Erythroblast (primary cell): Measurements from ENCODE around the gene NEAT1.

Source experiments
- DNase-seq, 2 experiments: peaks; one replicate each; lab custom pipeline; 2025; lab: John Stamatoyannopoulos, UW
- GATA1 ChIP-seq: IDR thresholded peaks from 2 replicates; pipeline ENCODE4 v1.6.1; 2011; ENCODE audit warnings: low read depth, mild to moderate bottlenecking, control low read depth, low read length, moderate library complexity
- POLR2A ChIP-seq: IDR thresholded peaks from 2 replicates; pipeline ENCODE4 v1.6.1; 2011; ENCODE audit warnings: mild to moderate bottlenecking, low read length

Gene NEAT1

GRCh38 chr11:65434057-65434666, 11.6 kb downstream of the NEAT1 start:
- TF ChIP-seq POLR2A (peak; percentile 72), GATA1 (no peak)
- DNase-seq: peak; percentile 41 to 64

- no peak for DNase-seq
- TF ChIP-seq GATA1 (no peak), POLR2A (peak; percentile 0)
Observed at GRCh38 chr11:65434667-65435410, 12.2 kb downstream of the NEAT1 start.

GRCh38 chr11:65435411-65435931, 12.9 kb downstream of the NEAT1 start:
- TF ChIP-seq GATA1 (no peak), POLR2A (peak; percentile 9)
- DNase-seq: no peak

GRCh38 chr11:65435981-65436411, 13.4 kb downstream of the NEAT1 start:
- TF ChIP-seq GATA1 (no peak), POLR2A (no peak)
- DNase-seq: no peak

- DNase-seq: no peak
- TF ChIP-seq GATA1 (no peak), POLR2A (peak; percentile 74)
Observed at GRCh38 chr11:65436412-65437032, 13.9 kb downstream of the NEAT1 start.

- no peak for DNase-seq
- TF ChIP-seq GATA1: no peak
- TF ChIP-seq POLR2A: peak; percentile 65
Observed at GRCh38 chr11:65437436-65438227, 15.0 kb downstream of the NEAT1 start.

- DNase-seq: no peak
- peak; percentile 40 for TF ChIP-seq POLR2A
- TF ChIP-seq GATA1: no peak
Observed at GRCh38 chr11:65438257-65439151, 15.9 kb downstream of the NEAT1 start.

- no peak for TF ChIP-seq POLR2A
- TF ChIP-seq GATA1: no peak
- DNase-seq: no peak
Observed at GRCh38 chr11:65439331-65440181, 17.0 kb downstream of the NEAT1 start.

- no peak for DNase-seq
- peak; percentile 46 for TF ChIP-seq POLR2A
- TF ChIP-seq GATA1: no peak
Observed at GRCh38 chr11:65440831-65441499, 18.4 kb downstream of the NEAT1 start.

GRCh38 chr11:65442842-65443331, 20.3 kb downstream of the NEAT1 start:
- TF ChIP-seq POLR2A: peak; percentile 34
- TF ChIP-seq GATA1: no peak
- DNase-seq: no peak

GRCh38 chr11:65444314-65445051, 21.9 kb downstream of the NEAT1 start:
- TF ChIP-seq POLR2A: peak; percentile 15
- TF ChIP-seq GATA1: no peak
- no peak for DNase-seq
